BLaER1 (cell line): Measurements from ENCODE around the gene CWC15.
A peak's percentile ranks its signal among the peaks of the same experiment; 100 is the strongest.

ENCODE experiments used
- H3K27ac ChIP-seq: shearing (Covaris generic); formaldehyde crosslinking; 2 replicates; pipeline ENCODE4 v1.8.1; 2022
- H3K27me3 ChIP-seq: shearing (Covaris generic); formaldehyde crosslinking; 2 replicates; pipeline ENCODE4 v1.8.1; 2022
- H3K36me3 ChIP-seq: shearing (Covaris generic); formaldehyde crosslinking; 2 replicates; pipeline ENCODE4 v1.8.1; 2022
- H3K4me1 ChIP-seq: shearing (Covaris generic); formaldehyde crosslinking; 2 replicates; pipeline ENCODE4 v1.8.1; 2022
- H3K4me2 ChIP-seq: shearing (Covaris generic); formaldehyde crosslinking; 2 replicates; pipeline ENCODE4 v1.8.1; 2022
- H3K4me3 ChIP-seq: shearing (Covaris generic); formaldehyde crosslinking; 2 replicates; pipeline ENCODE4 v1.8.1; 2022
- H3K9ac ChIP-seq: shearing (Covaris generic); formaldehyde crosslinking; 2 replicates; pipeline ENCODE4 v1.8.1; 2022
- H3K9me3 ChIP-seq: shearing (Covaris generic); formaldehyde crosslinking; 2 replicates; pipeline ENCODE4 v1.8.1; 2022
- H4K20me1 ChIP-seq: shearing (Covaris generic); formaldehyde crosslinking; 2 replicates; pipeline ENCODE4 v1.8.1; 2022
- Cebpa-rat ChIP-seq: shearing (Covaris generic); IDR thresholded peaks from 2 replicates; pipeline ENCODE4 v1.8.1; 2022

CWC15 gene

GRCh38 chr11:94988748-94989147 is 15.4 kb upstream of the CWC15 start:
- no peaks in the 10 kb centered on the region for H3K27me3 ChIP-seq
- H3K4me1 ChIP-seq = no peaks in the 10 kb centered on the region
- no peaks in the 10 kb centered on the region for H3K36me3 ChIP-seq
- H3K27ac ChIP-seq = no peak overlapping the region
- H4K20me1 ChIP-seq = no peaks in the 10 kb centered on the region
- no peak overlapping the region for H3K4me3 ChIP-seq
- H3K4me2 ChIP-seq = no peak overlapping the region
- no peak for TF ChIP-seq Cebpa-rat
- no peaks in the 10 kb centered on the region for H3K9me3 ChIP-seq
- H3K9ac ChIP-seq = no peak overlapping the region

DNA sequence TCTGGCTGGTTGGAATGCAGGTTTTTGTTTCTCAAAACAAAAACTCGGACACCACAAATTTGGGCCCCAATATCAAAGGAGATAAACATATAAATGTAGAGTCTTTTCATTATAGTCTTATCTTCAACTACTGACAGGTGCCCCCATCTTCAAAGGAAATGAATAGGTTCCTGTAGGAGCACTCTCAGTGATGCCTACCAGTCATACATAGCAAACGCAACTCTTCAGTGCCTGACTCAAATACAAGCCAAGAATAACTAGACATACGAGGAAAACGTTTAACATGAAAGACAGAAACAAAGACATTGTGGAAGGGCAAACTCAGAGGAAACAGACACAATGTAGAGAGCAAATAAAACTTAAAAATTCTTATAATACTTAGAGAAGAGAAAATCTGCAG is 14.0 kb upstream of the CWC15 start:
- Histone ChIP-seq H4K20me1 (no peaks in the 10 kb centered on the region), H3K4me3 (no peak overlapping the region), H3K36me3 (no peaks in the 10 kb centered on the region), H3K27me3 (no peaks in the 10 kb centered on the region), H3K9ac (no peak overlapping the region), H3K4me2 (no peak overlapping the region), H3K9me3 (no peaks in the 10 kb centered on the region), H3K4me1 (no peaks in the 10 kb centered on the region), H3K27ac (no peak overlapping the region)
- TF ChIP-seq Cebpa-rat = no peak

DNA sequence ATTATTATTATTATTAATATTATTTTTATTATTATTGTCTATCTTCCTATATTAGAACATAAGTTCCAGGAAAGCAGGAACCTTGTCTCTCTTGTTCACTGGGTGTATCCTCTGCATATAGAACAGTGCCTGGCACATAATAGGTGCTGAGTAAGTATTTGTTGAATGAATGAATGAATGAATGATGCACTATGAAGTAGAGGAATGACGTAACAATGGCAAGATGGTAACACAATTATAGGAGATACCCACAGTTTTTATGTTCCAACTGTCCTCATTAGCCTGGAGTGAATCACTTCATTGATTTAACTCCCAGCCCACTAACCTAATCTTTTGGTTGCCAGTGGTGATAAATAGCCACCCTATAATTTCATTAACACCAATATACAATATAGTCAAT is 2.2 kb upstream of the CWC15 start:
- H3K4me2 ChIP-seq = no peak overlapping the region
- TF ChIP-seq Cebpa-rat = no peak
- peaks cover 9% of the 10 kb centered on the region for H3K36me3 ChIP-seq

GRCh38 chr11:94974178-94974577 is 822 bp upstream of the CWC15 start:
- peaks cover 23% of the 10 kb centered on the region for H3K36me3 ChIP-seq
- peak overlapping the region; percentile 96 for H3K4me3 ChIP-seq
- peak overlapping the region; percentile 95 for H3K9ac ChIP-seq
- peak overlapping the region; percentile 54 for H3K4me2 ChIP-seq
- no peak overlapping the region; the same call in 1 of the 2 replicates for H3K27ac ChIP-seq
- no peaks in the 10 kb centered on the region for H3K27me3 ChIP-seq
- H3K9me3 ChIP-seq = no peaks in the 10 kb centered on the region
- H3K4me1 ChIP-seq = peaks cover 17% of the 10 kb centered on the region
- peaks cover 24% of the 10 kb centered on the region; the same call in 1 of the 2 replicates for H4K20me1 ChIP-seq
- no peak for TF ChIP-seq Cebpa-rat

More for the DNA sequence above, 2.2 kb upstream of the CWC15 start:
- Histone ChIP-seq H3K9ac (no peak overlapping the region), H3K4me3 (no peak overlapping the region), H3K9me3 (no peaks in the 10 kb centered on the region), H3K27me3 (no peaks in the 10 kb centered on the region), H3K4me1 (peaks cover 17% of the 10 kb centered on the region), H4K20me1 (peaks cover 19% of the 10 kb centered on the region; the same call in 1 of the 2 replicates), H3K27ac (no peak overlapping the region)

DNA sequence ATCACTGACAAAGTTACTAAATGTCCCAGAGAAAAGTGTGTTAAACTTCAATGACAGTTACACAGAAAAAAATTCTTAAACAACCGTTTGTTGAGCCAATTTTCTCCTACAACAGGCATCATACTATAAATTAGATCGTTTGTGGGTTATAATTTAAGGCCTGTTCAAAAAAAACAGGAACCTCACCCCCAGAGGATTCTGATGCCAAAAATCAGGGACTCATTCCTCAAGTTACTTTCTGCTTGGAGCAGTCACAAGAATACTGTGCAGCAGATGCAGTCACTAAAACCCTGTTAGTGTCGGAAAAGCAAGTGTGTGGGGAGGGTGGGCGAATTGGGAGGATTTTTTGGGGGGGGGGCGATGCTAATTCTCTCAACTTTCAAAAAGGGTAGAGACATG is 657 bp downstream of the CWC15 start:
- H3K4me1 ChIP-seq = peaks cover 17% of the 10 kb centered on the region
- H3K27ac ChIP-seq = peak overlapping the region; percentile 92
- H3K9me3 ChIP-seq = no peaks in the 10 kb centered on the region
- H4K20me1 ChIP-seq = peaks cover 33% of the 10 kb centered on the region; the same call in 1 of the 2 replicates
- peak overlapping the region; percentile 82 for H3K4me2 ChIP-seq
- H3K4me3 ChIP-seq = peak overlapping the region; percentile 96
- peaks cover 37% of the 10 kb centered on the region for H3K36me3 ChIP-seq
- H3K27me3 ChIP-seq = no peaks in the 10 kb centered on the region
- TF ChIP-seq Cebpa-rat = no peak
- peak overlapping the region; percentile 95 for H3K9ac ChIP-seq

DNA sequence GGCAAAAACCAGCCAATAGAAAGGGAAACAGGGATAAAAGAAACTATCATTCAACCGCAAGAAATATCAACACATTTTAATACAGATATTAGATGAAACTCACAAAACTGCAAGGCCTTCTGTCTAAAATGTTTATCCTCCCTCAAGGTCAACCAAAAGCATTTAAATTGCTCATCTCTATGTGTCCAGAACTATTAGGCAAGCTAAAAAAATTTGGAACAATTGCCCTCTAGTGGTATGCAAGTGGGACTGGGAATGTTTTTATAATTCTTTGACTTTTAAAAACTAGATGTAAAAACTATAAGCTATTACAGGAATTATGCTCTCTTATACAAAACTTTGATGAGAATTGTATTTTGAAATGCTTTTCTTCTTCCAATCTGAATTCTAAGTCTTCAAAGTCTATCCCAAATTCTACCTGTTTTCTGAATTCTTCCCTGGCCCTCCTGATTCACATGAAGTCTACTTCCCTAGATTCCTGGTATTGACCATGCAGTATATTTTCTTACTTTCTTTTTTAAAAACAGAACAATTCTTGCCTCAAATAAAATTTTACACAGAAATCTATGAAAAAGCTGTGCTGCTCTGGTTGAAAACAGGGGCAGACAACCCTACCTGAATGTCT is 4.9 kb downstream of the CWC15 start:
- H4K20me1 ChIP-seq = peaks cover 44% of the 10 kb centered on the region
- H3K4me2 ChIP-seq = no peak overlapping the region
- peaks cover 17% of the 10 kb centered on the region for H3K4me1 ChIP-seq
- no peak for TF ChIP-seq Cebpa-rat
- peaks cover 74% of the 10 kb centered on the region for H3K36me3 ChIP-seq
- no peaks in the 10 kb centered on the region for H3K27me3 ChIP-seq
- H3K27ac ChIP-seq = no peak overlapping the region
- H3K9me3 ChIP-seq = no peaks in the 10 kb centered on the region
- no peak overlapping the region for H3K9ac ChIP-seq
- H3K4me3 ChIP-seq = no peak overlapping the region

- Histone ChIP-seq H3K27me3 (no peaks in the 10 kb centered on the region), H3K9me3 (no peaks in the 10 kb centered on the region), H3K4me2 (no peak overlapping the region), H4K20me1 (peaks cover 20% of the 10 kb centered on the region), H3K9ac (no peak overlapping the region), H3K27ac (no peak overlapping the region), H3K4me1 (no peaks in the 10 kb centered on the region), H3K4me3 (no peak overlapping the region), H3K36me3 (peaks cover 93% of the 10 kb centered on the region)
- no peak for TF ChIP-seq Cebpa-rat
These were observed 8.4 kb downstream of the CWC15 start for GRCh38 chr11:94964934-94965333.

GRCh38 chr11:94961255-94961654 is 12.1 kb downstream of the CWC15 start:
- no peak for TF ChIP-seq Cebpa-rat
- Histone ChIP-seq H3K4me1 (no peaks in the 10 kb centered on the region), H4K20me1 (peaks cover 10% of the 10 kb centered on the region; the same call in 1 of the 2 replicates), H3K9ac (no peak overlapping the region), H3K27me3 (no peaks in the 10 kb centered on the region), H3K4me3 (no peak overlapping the region), H3K9me3 (no peaks in the 10 kb centered on the region), H3K36me3 (peaks cover 81% of the 10 kb centered on the region), H3K4me2 (no peak overlapping the region), H3K27ac (no peak overlapping the region)

- peaks cover 74% of the 10 kb centered on the region for H3K36me3 ChIP-seq
- no peak overlapping the region for H3K4me3 ChIP-seq
- H3K4me2 ChIP-seq = no peak overlapping the region
- no peaks in the 10 kb centered on the region for H3K4me1 ChIP-seq
- H3K9ac ChIP-seq = no peak overlapping the region
- no peaks in the 10 kb centered on the region for H3K9me3 ChIP-seq
- TF ChIP-seq Cebpa-rat = no peak
- no peaks in the 10 kb centered on the region for H3K27me3 ChIP-seq
- H3K27ac ChIP-seq = no peak overlapping the region
- peaks cover 10% of the 10 kb centered on the region; the same call in 1 of the 2 replicates for H4K20me1 ChIP-seq
These were observed 12.9 kb downstream of the CWC15 start for GRCh38 chr11:94960488-94960887.

GRCh38 chr11:94959179-94959578 is 14.2 kb downstream of the CWC15 start:
- no peaks in the 10 kb centered on the region for H3K27me3 ChIP-seq
- H3K9ac ChIP-seq = no peak overlapping the region
- H3K27ac ChIP-seq = no peak overlapping the region
- peaks cover under 1% of the 10 kb centered on the region; the same call in 1 of the 2 replicates for H4K20me1 ChIP-seq
- no peak overlapping the region for H3K4me3 ChIP-seq
- no peak overlapping the region for H3K4me2 ChIP-seq
- no peaks in the 10 kb centered on the region for H3K4me1 ChIP-seq
- H3K36me3 ChIP-seq = peaks cover 61% of the 10 kb centered on the region
- H3K9me3 ChIP-seq = no peaks in the 10 kb centered on the region
- no peak for TF ChIP-seq Cebpa-rat
